ENCODE data around the gene RCBTB2.

- TF ChIP-seq CTCF (IDR thresholded peaks at IDR 0.05) (no peak), POLR2A (IDR thresholded peaks at IDR 0.05) (no peak)
Measured at GRCh38 chr13:48563626-48564025, 30.7 kb upstream of the RCBTB2 start.
